ENCODE data around the gene PTPRG. TPM values are rescaled to one million over a fixed set of nuclear protein-coding genes. Genes with fewer than 3 reads are reported as not detected.

PTPRG gene
- total RNA-seq, 2 experiments from 2014 or later = 0.03 to 0.05 TPM

DNA sequence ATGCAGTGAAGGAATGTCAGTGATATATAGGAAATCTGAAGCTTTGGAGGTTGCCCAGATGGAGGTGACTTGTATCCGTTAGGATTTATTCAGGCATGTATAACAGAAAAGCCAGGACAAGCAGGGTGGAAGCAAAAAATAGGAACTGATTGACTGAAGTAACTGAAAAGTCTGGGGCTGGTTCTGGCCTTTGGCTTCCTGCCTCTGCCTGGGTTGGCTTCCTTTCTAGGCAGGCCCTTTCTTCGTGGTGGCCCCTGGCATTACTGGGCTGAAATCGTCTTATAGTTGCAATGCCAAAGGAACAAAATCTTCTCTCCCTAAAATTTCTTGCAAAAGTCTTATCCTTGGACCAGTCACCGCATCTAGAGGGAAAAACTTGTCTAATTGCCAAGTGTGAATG lies 386.1 kb downstream of the PTPRG start:
- Histone ChIP-seq H3K27ac (ENCODE audit: low read depth in 1 of 2, low read length in 2 of 2) (no peak overlapping the region), H3K36me3 (ENCODE audit: insufficient read depth, low read length) (no peaks in the 10 kb centered on the region), H3K9me3 (ENCODE audit: control insufficient read depth in 1 of 2, insufficient read depth in 1 of 2, low read length in 2 of 2) (no peaks in the 10 kb centered on the region), H3K4me3 (ENCODE audit: low read length) (no peak overlapping the region), H3K4me1 (ENCODE audit: insufficient read depth, low read length) (no peaks in the 10 kb centered on the region), H3K27me3 (ENCODE audit: control insufficient read depth in 1 of 2, insufficient read depth in 2 of 2, low read length in 2 of 2) (peaks cover 0 to 5% of the 10 kb centered on the region in 2 experiments)
- H3K36me3 Mint-ChIP-seq (ENCODE audit: low read depth) = no peaks in the 10 kb centered on the region
- POLR2A ChIA-PET = no interaction called here
- H3K4me3 Mint-ChIP-seq = no peak overlapping the region
- H3K9me3 Mint-ChIP-seq = peaks cover 3% of the 10 kb centered on the region
- TF ChIP-seq, protein P1, sequence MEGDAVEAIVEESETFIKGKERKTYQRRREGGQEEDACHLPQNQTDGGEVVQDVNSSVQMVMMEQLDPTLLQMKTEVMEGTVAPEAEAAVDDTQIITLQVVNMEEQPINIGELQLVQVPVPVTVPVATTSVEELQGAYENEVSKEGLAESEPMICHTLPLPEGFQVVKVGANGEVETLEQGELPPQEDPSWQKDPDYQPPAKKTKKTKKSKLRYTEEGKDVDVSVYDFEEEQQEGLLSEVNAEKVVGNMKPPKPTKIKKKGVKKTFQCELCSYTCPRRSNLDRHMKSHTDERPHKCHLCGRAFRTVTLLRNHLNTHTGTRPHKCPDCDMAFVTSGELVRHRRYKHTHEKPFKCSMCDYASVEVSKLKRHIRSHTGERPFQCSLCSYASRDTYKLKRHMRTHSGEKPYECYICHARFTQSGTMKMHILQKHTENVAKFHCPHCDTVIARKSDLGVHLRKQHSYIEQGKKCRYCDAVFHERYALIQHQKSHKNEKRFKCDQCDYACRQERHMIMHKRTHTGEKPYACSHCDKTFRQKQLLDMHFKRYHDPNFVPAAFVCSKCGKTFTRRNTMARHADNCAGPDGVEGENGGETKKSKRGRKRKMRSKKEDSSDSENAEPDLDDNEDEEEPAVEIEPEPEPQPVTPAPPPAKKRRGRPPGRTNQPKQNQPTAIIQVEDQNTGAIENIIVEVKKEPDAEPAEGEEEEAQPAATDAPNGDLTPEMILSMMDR (IDR thresholded peaks at IDR 0.05) = no peak
- peaks cover 3% of the 10 kb centered on the region for H3K27me3 Mint-ChIP-seq
- no peak overlapping the region for H3K27ac Mint-ChIP-seq
- ATAC-seq (ENCODE audit: poor library complexity) = no peak
- DNase-seq = no peak
- H3K4me1 Mint-ChIP-seq (ENCODE audit: low read depth) = no peaks in the 10 kb centered on the region
- CTCF ChIA-PET = no interaction called here
- intact Hi-C loops (cut with DNase I, micrococcal nuclease) = no loop called here

DNA sequence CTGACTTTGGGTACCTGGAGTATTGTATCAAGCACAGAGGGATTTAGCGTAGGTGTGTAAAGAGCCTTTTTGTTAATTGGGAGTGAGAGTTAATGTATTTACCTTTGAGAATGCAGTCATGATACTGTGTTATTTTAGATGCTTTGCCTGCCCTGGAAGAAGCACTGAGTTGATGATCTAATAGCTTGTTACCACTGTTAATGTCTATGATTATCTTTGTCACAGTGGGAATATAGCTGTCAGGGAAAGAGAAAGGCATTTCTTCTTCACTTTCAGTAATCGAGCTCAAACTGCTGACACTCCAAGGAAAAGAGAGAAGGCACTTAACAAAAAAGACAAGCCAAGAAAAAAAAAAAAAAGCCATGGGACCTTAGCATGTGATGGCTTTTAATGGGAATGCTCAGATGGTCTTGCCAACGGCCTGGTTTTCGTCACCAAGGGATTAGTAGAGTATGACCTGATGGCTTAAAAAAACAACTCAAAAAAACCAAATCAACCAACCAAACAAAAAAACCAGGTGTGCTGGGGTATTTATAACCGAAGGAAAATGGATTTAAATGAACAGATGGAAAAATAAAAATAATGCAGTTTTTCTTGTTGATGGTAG lies 387.4 kb downstream of the PTPRG start:
- no peaks in the 10 kb centered on the region for H3K36me3 ChIP-seq (ENCODE audit: insufficient read depth, low read length)
- TF ChIP-seq, protein P1 (IDR thresholded peaks at IDR 0.05) = no peak
- peaks cover 0 to 5% of the 10 kb centered on the region in 2 experiments for H3K27me3 ChIP-seq (ENCODE audit: control insufficient read depth in 1 of 2, insufficient read depth in 2 of 2, low read length in 2 of 2)
- no peaks in the 10 kb centered on the region for H3K4me1 ChIP-seq (ENCODE audit: insufficient read depth, low read length)
- Mint-ChIP-seq H3K9me3 (no peaks in the 10 kb centered on the region), H3K27me3 (no peaks in the 10 kb centered on the region), H3K36me3 (ENCODE audit: low read depth) (no peaks in the 10 kb centered on the region), H3K4me1 (ENCODE audit: low read depth) (no peaks in the 10 kb centered on the region), H3K27ac (no peak overlapping the region), H3K4me3 (no peak overlapping the region)
- ATAC-seq (ENCODE audit: poor library complexity) = no peak
- intact Hi-C loops (cut with DNase I, micrococcal nuclease) = no loop called here
- no peak for DNase-seq
- POLR2A ChIA-PET = no interaction called here
- H3K9me3 ChIP-seq (ENCODE audit: control insufficient read depth in 1 of 2, insufficient read depth in 1 of 2, low read length in 2 of 2) = no peaks in the 10 kb centered on the region
- CTCF ChIA-PET = no interaction called here
- H3K27ac ChIP-seq (ENCODE audit: low read depth in 1 of 2, low read length in 2 of 2) = no peak overlapping the region
- no peak overlapping the region for H3K4me3 ChIP-seq (ENCODE audit: low read length)

DNA sequence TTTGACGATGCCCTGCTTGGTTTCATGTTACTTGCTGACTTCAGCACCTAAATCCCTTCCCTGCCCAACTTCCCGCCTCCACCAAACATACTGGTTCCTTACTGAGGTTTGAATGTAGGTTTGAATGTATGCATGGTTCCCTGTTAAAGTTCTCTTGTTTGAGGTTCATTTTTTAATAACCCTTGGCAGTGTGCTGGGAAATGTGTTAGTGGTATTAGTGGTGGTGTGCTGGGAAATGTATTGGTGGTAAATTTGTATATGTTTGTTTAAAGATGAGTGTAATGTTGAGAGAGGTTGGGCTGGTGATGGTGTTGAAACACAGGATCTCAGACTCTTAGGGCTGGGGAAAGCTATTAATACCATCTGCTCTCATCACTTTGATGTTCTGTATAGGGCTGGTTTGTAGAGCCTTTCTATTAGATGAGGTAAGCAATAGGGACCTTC lies 392.7 kb downstream of the PTPRG start:
- no peak overlapping the region for H3K27ac ChIP-seq (ENCODE audit: low read depth in 1 of 2, low read length in 2 of 2)
- Mint-ChIP-seq H3K4me1 (ENCODE audit: low read depth) (no peaks in the 10 kb centered on the region), H3K36me3 (ENCODE audit: low read depth) (no peaks in the 10 kb centered on the region), H3K27me3 (no peaks in the 10 kb centered on the region), H3K27ac (no peak overlapping the region), H3K4me3 (no peak overlapping the region), H3K9me3 (no peaks in the 10 kb centered on the region)
- no peaks in the 10 kb centered on the region for H3K36me3 ChIP-seq (ENCODE audit: insufficient read depth, low read length)
- TF ChIP-seq, protein P1 (IDR thresholded peaks at IDR 0.05) = no peak
- CTCF ChIA-PET = no interaction called here
- no peak for ATAC-seq (ENCODE audit: poor library complexity)
- intact Hi-C loops (cut with DNase I, micrococcal nuclease) = no loop called here
- no peak overlapping the region for H3K4me3 ChIP-seq (ENCODE audit: low read length)
- no peaks in the 10 kb centered on the region for H3K4me1 ChIP-seq (ENCODE audit: insufficient read depth, low read length)
- peaks cover 0 to 5% of the 10 kb centered on the region in 2 experiments for H3K27me3 ChIP-seq (ENCODE audit: control insufficient read depth in 1 of 2, insufficient read depth in 2 of 2, low read length in 2 of 2)
- H3K9me3 ChIP-seq (ENCODE audit: control insufficient read depth in 1 of 2, insufficient read depth in 1 of 2, low read length in 2 of 2) = no peaks in the 10 kb centered on the region
- POLR2A ChIA-PET = no interaction called here
- DNase-seq = no peak

All from CD4-positive, alpha-beta T cell (primary cell).